Kidney glomerular epithelial cell (primary cell): ENCODE measurements around the gene TMTC2.
"Not testable (repeated sequence)": the region's sequence is repeated elsewhere in the genome, so short reads cannot be mapped to it uniquely, and the experiment has no call there.

Experiments used
- DNase-seq: peaks from one replicate; lab custom pipeline; 2025; lab: John Stamatoyannopoulos, UW

The TMTC2 gene

GRCh38 chr12:82842480-82842879 lies 155.8 kb downstream of the TMTC2 start:
- no peak for DNase-seq

- not testable (repeated sequence) for DNase-seq
Measured at GRCh38 chr12:82845076-82845475, 158.4 kb downstream of the TMTC2 start.

- DNase-seq = no peak
Measured at GRCh38 chr12:82848845-82849244, 162.1 kb downstream of the TMTC2 start.

- DNase-seq = no peak
Measured at GRCh38 chr12:82852529-82852928, 165.8 kb downstream of the TMTC2 start.

GRCh38 chr12:82855872-82856271 lies 169.2 kb downstream of the TMTC2 start:
- DNase-seq = peak; percentile 29

- no peak for DNase-seq
Measured at GRCh38 chr12:82857276-82857675, 170.6 kb downstream of the TMTC2 start.

GRCh38 chr12:82857911-82858533 lies 171.3 kb downstream of the TMTC2 start:
- peak; percentile 19 for DNase-seq

GRCh38 chr12:82858534-82858917 lies 171.8 kb downstream of the TMTC2 start:
- no peak for DNase-seq

GRCh38 chr12:82862069-82862841 lies 175.5 kb downstream of the TMTC2 start:
- no peak for DNase-seq

- DNase-seq = no peak
Measured at GRCh38 chr12:82862876-82863649, 176.4 kb downstream of the TMTC2 start.

GRCh38 chr12:82866227-82866775 lies 179.6 kb downstream of the TMTC2 start:
- DNase-seq = no peak

- no peak for DNase-seq
Measured at GRCh38 chr12:82866946-82867345, 180.2 kb downstream of the TMTC2 start.

- no peak for DNase-seq
Measured at GRCh38 chr12:82867762-82868500, 181.2 kb downstream of the TMTC2 start.

GRCh38 chr12:82870771-82871377 lies 184.2 kb downstream of the TMTC2 start:
- DNase-seq = no peak

- DNase-seq = no peak
Measured at GRCh38 chr12:82872088-82872487, 185.4 kb downstream of the TMTC2 start.

GRCh38 chr12:82873309-82873708 lies 186.6 kb downstream of the TMTC2 start:
- DNase-seq = no peak

- DNase-seq = no peak
Measured at GRCh38 chr12:82873951-82874350, 187.2 kb downstream of the TMTC2 start.

- DNase-seq = no peak
Measured at GRCh38 chr12:82874945-82875344, 188.2 kb downstream of the TMTC2 start.

- DNase-seq = no peak
Measured at GRCh38 chr12:82876075-82876474, 189.4 kb downstream of the TMTC2 start.

- DNase-seq = no peak
Measured at GRCh38 chr12:82877963-82878362, 191.3 kb downstream of the TMTC2 start.

- DNase-seq = peak; percentile 36
Measured at GRCh38 chr12:82880442-82880901, 193.8 kb downstream of the TMTC2 start.
